HEK293 (cell line): ENCODE results near the gene CIRBP.

Source experiments
- CTCF ChIA-PET: fragments of 350-600 bp; formaldehyde crosslinking; extraction: SDS; loops from one replicate; lab custom pipeline; 2021; ENCODE audit warnings: antibody characterized with exemption; lab: Yijun Ruan, JAX
- POLR2A ChIA-PET: fragments of 300-600 bp; formaldehyde crosslinking; extraction: SDS; loops from one replicate; lab custom pipeline; 2020; ENCODE audit warnings: antibody characterized with exemption, inconsistent platforms; lab: Yijun Ruan, JAX
- H3K27ac ChIP-seq: fragments of 200-500 bp; sonication (Bioruptor generic); 2 replicates; pipeline ENCODE4 v1.5.1; 2014; ENCODE audit warnings: low read depth, low read length, control low read depth, inconsistent platforms; ENCODE audit errors: extremely low read depth
- H3K36me3 ChIP-seq, 2 experiments: fragments of 200-500 bp in 1 of 2; sonication (Bioruptor generic) in 1 of 2; 1 replicate in 1 of 2; 2 replicates in 1 of 2; pipeline ENCODE4 v1.5.1; 2014 to 2017; ENCODE audit warnings: inconsistent platforms in 2 of 2, low read length in 2 of 2; ENCODE audit not compliant: control insufficient read depth in 2 of 2, insufficient read depth in 1 of 2
- H3K4me1 ChIP-seq: fragments of 200-500 bp; sonication (Bioruptor generic); 2 replicates; pipeline ENCODE4 v1.5.1; 2014; ENCODE audit warnings: mild to moderate bottlenecking, low read length, inconsistent platforms; ENCODE audit not compliant: control insufficient read depth, insufficient read depth
- H3K4me3 ChIP-seq: 2 replicates; pipeline ENCODE4 v1.5.1; 2011; ENCODE audit warnings: low read depth, mild to moderate bottlenecking, control low read depth, low read length, moderate library complexity
- H3K9me3 ChIP-seq: fragments of 200-500 bp; sonication (Bioruptor generic); 2 replicates; pipeline ENCODE4 v1.5.1; 2014; ENCODE audit warnings: low read depth, low read length, inconsistent platforms; ENCODE audit not compliant: control insufficient read depth, insufficient read depth
- GFI1B ChIP-seq: fragments of 450-650 bp; formaldehyde crosslinking; IDR thresholded peaks from 2 replicates; pipeline ENCODE4 v1.5.1; 2016; ENCODE audit warnings: missing biosample characterization, missing genetic modification characterization
- GLIS2 ChIP-seq: fragments of 450-650 bp; formaldehyde crosslinking; IDR thresholded peaks from 2 replicates; pipeline ENCODE4 v1.5.1; 2016; ENCODE audit warnings: missing biosample characterization, missing genetic modification characterization
- KLF16 ChIP-seq: fragments of 450-650 bp; formaldehyde crosslinking; IDR thresholded peaks from 2 replicates; pipeline ENCODE4 v1.5.1; 2017; ENCODE audit warnings: missing biosample characterization, missing genetic modification characterization
- MEIS1 ChIP-seq: sonication (generic); formaldehyde crosslinking; IDR thresholded peaks from 2 replicates; pipeline ENCODE4 v1.8.1; 2022; ENCODE audit warnings: missing genetic modification reagents, mild to moderate bottlenecking, borderline replicate concordance
- OSR2 ChIP-seq: fragments of 450-650 bp; formaldehyde crosslinking; IDR thresholded peaks from 2 replicates; pipeline ENCODE4 v1.5.1; 2016; ENCODE audit warnings: missing biosample characterization, missing genetic modification characterization
- OVOL3 ChIP-seq: fragments of 450-650 bp; formaldehyde crosslinking; IDR thresholded peaks from 2 replicates; pipeline ENCODE4 v1.5.1; 2016; ENCODE audit warnings: missing biosample characterization, missing genetic modification characterization
- SP7 ChIP-seq: fragments of 450-650 bp; formaldehyde crosslinking; IDR thresholded peaks from 2 replicates; pipeline ENCODE4 v1.5.1; 2016; ENCODE audit warnings: missing biosample characterization, missing genetic modification characterization
- ZBTB20 ChIP-seq: fragments of 450-650 bp; formaldehyde crosslinking; IDR thresholded peaks from 2 replicates; pipeline ENCODE4 v1.5.1; 2016; ENCODE audit warnings: missing biosample characterization, missing genetic modification characterization
- ZBTB21 ChIP-seq: fragments of 450-650 bp; formaldehyde crosslinking; IDR thresholded peaks from 2 replicates; pipeline ENCODE4 v1.5.1; 2017; ENCODE audit warnings: missing biosample characterization, missing genetic modification characterization
- ZEB2 ChIP-seq: fragments of 450-650 bp; formaldehyde crosslinking; IDR thresholded peaks from 2 replicates; pipeline ENCODE4 v1.5.1; 2016; ENCODE audit warnings: missing biosample characterization, missing genetic modification characterization
- ZFHX2 ChIP-seq: fragments of 450-650 bp; formaldehyde crosslinking; conservative IDR thresholded peaks from 2 replicates; pipeline ENCODE4 v1.5.1; 2016; ENCODE audit warnings: missing biosample characterization, missing genetic modification characterization
- ZFP37 ChIP-seq: fragments of 450-650 bp; formaldehyde crosslinking; IDR thresholded peaks from 2 replicates; pipeline ENCODE4 v1.5.1; 2016; ENCODE audit warnings: missing biosample characterization, missing genetic modification characterization
- ZFP69B ChIP-seq: fragments of 450-650 bp; formaldehyde crosslinking; IDR thresholded peaks from 2 replicates; pipeline ENCODE4 v1.5.1; 2016; ENCODE audit warnings: missing biosample characterization, missing genetic modification characterization
- ZNF114 ChIP-seq: fragments of 450-650 bp; formaldehyde crosslinking; IDR thresholded peaks from 2 replicates; pipeline ENCODE4 v1.5.0; 2017; ENCODE audit warnings: missing biosample characterization, missing genetic modification characterization
- ZNF133 ChIP-seq: fragments of 450-650 bp; formaldehyde crosslinking; IDR thresholded peaks from 2 replicates; pipeline ENCODE4 v1.5.1; 2016; ENCODE audit warnings: missing biosample characterization, missing genetic modification characterization
- ZNF140 ChIP-seq: fragments of 450-650 bp; formaldehyde crosslinking; IDR thresholded peaks from 2 replicates; pipeline ENCODE4 v1.5.1; 2016; ENCODE audit warnings: missing biosample characterization, missing genetic modification characterization
- ZNF341 ChIP-seq: fragments of 450-650 bp; formaldehyde crosslinking; IDR thresholded peaks from 2 replicates; pipeline ENCODE4; 2016; ENCODE audit warnings: low read depth, missing biosample characterization, missing genetic modification characterization
- ZNF366 ChIP-seq: fragments of 450-650 bp; formaldehyde crosslinking; conservative IDR thresholded peaks from 2 replicates; pipeline ENCODE4 v1.5.1; 2016; ENCODE audit warnings: missing biosample characterization, missing genetic modification characterization
- ZNF426 ChIP-seq: fragments of 450-650 bp; formaldehyde crosslinking; IDR thresholded peaks from 2 replicates; pipeline ENCODE4 v1.5.1; 2017; ENCODE audit warnings: missing biosample characterization, missing genetic modification characterization, mild to moderate bottlenecking, inconsistent platforms, moderate library complexity
- ZNF48 ChIP-seq: fragments of 450-650 bp; formaldehyde crosslinking; IDR thresholded peaks from 2 replicates; pipeline ENCODE4 v1.5.1; 2016; ENCODE audit warnings: missing biosample characterization, missing genetic modification characterization
- ZNF548 ChIP-seq: fragments of 450-650 bp; formaldehyde crosslinking; IDR thresholded peaks from 2 replicates; pipeline ENCODE4 v1.5.1; 2016; ENCODE audit warnings: missing biosample characterization, missing genetic modification characterization
- ZNF558 ChIP-seq: fragments of 450-650 bp; formaldehyde crosslinking; IDR thresholded peaks from 2 replicates; pipeline ENCODE4 v1.5.1; 2016; ENCODE audit warnings: missing biosample characterization, missing genetic modification characterization
- ZNF561 ChIP-seq: fragments of 450-650 bp; IDR thresholded peaks from 2 replicates; pipeline ENCODE4 v1.5.1; 2018; ENCODE audit warnings: missing biosample characterization, missing genetic modification characterization, borderline replicate concordance
- ZNF76 ChIP-seq: fragments of 450-650 bp; formaldehyde crosslinking; IDR thresholded peaks from 2 replicates; pipeline ENCODE4; 2016; ENCODE audit warnings: low read depth, missing biosample characterization, missing genetic modification characterization, borderline replicate concordance
- ZSCAN23 ChIP-seq: fragments of 450-650 bp; formaldehyde crosslinking; IDR thresholded peaks from 2 replicates; pipeline ENCODE4 v1.5.1; 2016; ENCODE audit warnings: missing biosample characterization, missing genetic modification characterization
- ZSCAN30 ChIP-seq: fragments of 450-650 bp; IDR thresholded peaks from 2 replicates; pipeline ENCODE4 v1.5.1; 2018; ENCODE audit warnings: missing biosample characterization, mild to moderate bottlenecking, missing genetic modification characterization, moderate library complexity
- ZXDB ChIP-seq: fragments of 450-650 bp; formaldehyde crosslinking; IDR thresholded peaks from 2 replicates; pipeline ENCODE4 v1.5.1; 2016; ENCODE audit warnings: missing biosample characterization, missing genetic modification characterization
- TF ChIP-seq, protein P1 (sequence below): fragments of 450-650 bp; formaldehyde crosslinking; IDR thresholded peaks from 2 replicates; pipeline ENCODE4 v1.5.0; 2017; ENCODE audit warnings: missing biosample characterization, missing genetic modification characterization, borderline replicate concordance
- TF ChIP-seq, protein P2 (sequence below): fragments of 450-650 bp; formaldehyde crosslinking; IDR thresholded peaks from 2 replicates; pipeline ENCODE4 v1.5.1; 2016; ENCODE audit warnings: missing biosample characterization, missing genetic modification characterization
- TF ChIP-seq, protein P3 (sequence below): fragments of 450-650 bp; formaldehyde crosslinking; IDR thresholded peaks from 2 replicates; pipeline ENCODE4 v1.5.1; 2016; ENCODE audit warnings: missing biosample characterization, missing genetic modification characterization
- TF ChIP-seq, protein P4 (sequence below): fragments of 450-650 bp; formaldehyde crosslinking; IDR thresholded peaks from 2 replicates; pipeline ENCODE4 v1.5.1; 2016; ENCODE audit warnings: missing biosample characterization, missing genetic modification characterization

The CIRBP gene

DNA sequence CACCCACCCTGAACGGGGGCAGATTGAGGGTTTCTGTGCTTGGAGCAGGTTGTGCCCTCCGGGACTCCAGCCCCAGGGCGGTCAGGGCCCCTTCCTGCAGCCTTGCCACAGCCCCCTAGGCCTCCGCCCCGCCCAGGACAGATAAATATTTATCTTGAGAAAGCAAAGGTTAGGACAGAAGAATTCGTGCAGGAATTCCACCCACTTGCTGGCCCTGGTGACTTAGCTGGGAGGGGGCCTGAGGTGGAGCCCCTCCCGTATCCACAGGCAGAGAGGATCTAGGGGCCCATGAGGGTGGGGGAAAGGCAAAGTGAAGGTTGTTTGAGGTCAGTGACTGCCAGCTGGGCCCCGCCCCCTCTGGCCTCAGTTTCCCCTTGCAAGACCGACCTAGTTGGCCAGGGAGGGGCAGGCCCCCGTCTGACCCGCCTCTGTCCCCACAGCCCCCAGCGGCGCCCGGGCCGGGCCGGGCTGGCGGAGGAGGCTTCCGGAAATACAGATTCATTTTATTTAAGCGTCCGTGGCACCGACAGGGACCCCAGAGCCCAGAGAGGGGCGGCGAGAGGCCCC is 15.5 kb upstream of the CIRBP start:
- H3K4me3 ChIP-seq, result peak overlapping the region; percentile 92
- H3K27ac ChIP-seq, result peak overlapping the region; percentile 100
- ChIA-PET CTCF (interaction anchor here (0.6 to 2.7 kb wide), 4 partner anchors 10 to 626 kb away, joined by 3 to 13 read pairs (median 12); partner anchors contain the start of gene CIRBP), POLR2A (interaction anchor here (0.5 to 10.8 kb wide), 13 partner anchors 8 to 252 kb away, joined by 3 to 407 read pairs (median 5); partner anchors contain the start of genes ATP5F1D, CIRBP and FAM174C)
- H3K4me1 ChIP-seq, result peaks cover 16% of the 10 kb centered on the region
- no peaks in the 10 kb centered on the region for H3K9me3 ChIP-seq
- H3K36me3 ChIP-seq, result peaks cover 21 to 58% of the 10 kb centered on the region in 2 experiments
- TF ChIP-seq, protein P1, sequence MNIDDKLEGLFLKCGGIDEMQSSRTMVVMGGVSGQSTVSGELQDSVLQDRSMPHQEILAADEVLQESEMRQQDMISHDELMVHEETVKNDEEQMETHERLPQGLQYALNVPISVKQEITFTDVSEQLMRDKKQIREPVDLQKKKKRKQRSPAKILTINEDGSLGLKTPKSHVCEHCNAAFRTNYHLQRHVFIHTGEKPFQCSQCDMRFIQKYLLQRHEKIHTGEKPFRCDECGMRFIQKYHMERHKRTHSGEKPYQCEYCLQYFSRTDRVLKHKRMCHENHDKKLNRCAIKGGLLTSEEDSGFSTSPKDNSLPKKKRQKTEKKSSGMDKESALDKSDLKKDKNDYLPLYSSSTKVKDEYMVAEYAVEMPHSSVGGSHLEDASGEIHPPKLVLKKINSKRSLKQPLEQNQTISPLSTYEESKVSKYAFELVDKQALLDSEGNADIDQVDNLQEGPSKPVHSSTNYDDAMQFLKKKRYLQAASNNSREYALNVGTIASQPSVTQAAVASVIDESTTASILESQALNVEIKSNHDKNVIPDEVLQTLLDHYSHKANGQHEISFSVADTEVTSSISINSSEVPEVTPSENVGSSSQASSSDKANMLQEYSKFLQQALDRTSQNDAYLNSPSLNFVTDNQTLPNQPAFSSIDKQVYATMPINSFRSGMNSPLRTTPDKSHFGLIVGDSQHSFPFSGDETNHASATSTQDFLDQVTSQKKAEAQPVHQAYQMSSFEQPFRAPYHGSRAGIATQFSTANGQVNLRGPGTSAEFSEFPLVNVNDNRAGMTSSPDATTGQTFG (tag by site-specific recombination), result no peak
- TF ChIP-seq ZXDB (tag by site-specific recombination), result no peak
- TF ChIP-seq GLIS2, result no peak; the same call in 1 of the 2 replicates
- TF ChIP-seq, protein P2, sequence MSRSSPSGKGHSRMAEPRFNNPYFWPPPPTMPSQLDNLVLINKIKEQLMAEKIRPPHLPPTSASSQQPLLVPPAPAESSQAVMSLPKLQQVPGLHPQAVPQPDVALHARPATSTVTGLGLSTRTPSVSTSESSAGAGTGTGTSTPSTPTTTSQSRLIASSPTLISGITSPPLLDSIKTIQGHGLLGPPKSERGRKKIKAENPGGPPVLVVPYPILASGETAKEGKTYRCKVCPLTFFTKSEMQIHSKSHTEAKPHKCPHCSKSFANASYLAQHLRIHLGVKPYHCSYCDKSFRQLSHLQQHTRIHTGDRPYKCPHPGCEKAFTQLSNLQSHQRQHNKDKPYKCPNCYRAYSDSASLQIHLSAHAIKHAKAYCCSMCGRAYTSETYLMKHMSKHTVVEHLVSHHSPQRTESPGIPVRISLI, result no peak
- TF ChIP-seq OVOL3 (tag by site-specific recombination), result no peak
- no peak for TF ChIP-seq ZFP37 (tag by site-specific recombination)
- no peak for TF ChIP-seq ZNF114 (tag by site-specific recombination)
- no peak for TF ChIP-seq ZFP69B (tag by site-specific recombination)
- TF ChIP-seq SP7, result 0 out of 2 replicates have a peak, but pooled peaks have one; percentile 4
- no peak for TF ChIP-seq ZNF76 (tag by site-specific recombination)
- no peak for TF ChIP-seq OSR2 (tag by site-specific recombination)
- TF ChIP-seq ZNF558, result no peak
- TF ChIP-seq KLF16 (tag by site-specific recombination), result no peak; the same call in 1 of the 2 replicates
- no peak for TF ChIP-seq ZNF133 (tag by site-specific recombination)
- no peak for TF ChIP-seq ZBTB21 (tag by site-specific recombination)
- TF ChIP-seq ZNF561 (tag by site-specific recombination), result no peak
- TF ChIP-seq ZFHX2 (tag by site-specific recombination), result peak; percentile 32; the same call in 1 of the 2 replicates
- peak; percentile 15; the same call in 1 of the 2 replicates for TF ChIP-seq ZEB2
- no peak for TF ChIP-seq MEIS1 (CRISPR knock-in tag)
- no peak for TF ChIP-seq ZSCAN23 (tag by site-specific recombination)
- no peak for TF ChIP-seq ZBTB20 (tag by site-specific recombination)
- TF ChIP-seq ZNF140 (tag by site-specific recombination), result no peak
- no peak for TF ChIP-seq ZSCAN30 (tag by site-specific recombination)
- TF ChIP-seq ZNF366 (tag by site-specific recombination), result no peak
- 0 out of 2 replicates have a peak, but pooled peaks have one; percentile 24 for TF ChIP-seq ZNF341
- no peak for TF ChIP-seq GFI1B (tag by site-specific recombination)
- TF ChIP-seq, protein P3, sequence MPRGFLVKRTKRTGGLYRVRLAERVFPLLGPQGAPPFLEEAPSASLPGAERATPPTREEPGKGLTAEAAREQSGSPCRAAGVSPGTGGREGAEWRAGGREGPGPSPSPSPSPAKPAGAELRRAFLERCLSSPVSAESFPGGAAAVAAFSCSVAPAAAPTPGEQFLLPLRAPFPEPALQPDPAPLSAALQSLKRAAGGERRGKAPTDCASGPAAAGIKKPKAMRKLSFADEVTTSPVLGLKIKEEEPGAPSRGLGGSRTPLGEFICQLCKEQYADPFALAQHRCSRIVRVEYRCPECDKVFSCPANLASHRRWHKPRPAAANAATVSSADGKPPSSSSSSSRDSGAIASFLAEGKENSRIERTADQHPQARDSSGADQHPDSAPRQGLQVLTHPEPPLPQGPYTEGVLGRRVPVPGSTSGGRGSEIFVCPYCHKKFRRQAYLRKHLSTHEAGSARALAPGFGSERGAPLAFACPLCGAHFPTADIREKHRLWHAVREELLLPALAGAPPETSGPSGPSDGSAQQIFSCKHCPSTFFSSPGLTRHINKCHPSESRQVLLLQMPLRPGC (tag by site-specific recombination), result 0 out of 2 replicates have a peak, but pooled peaks have one; percentile 5
- no peak for TF ChIP-seq ZNF48
- TF ChIP-seq ZNF548 (tag by site-specific recombination), result no peak
- no peak for TF ChIP-seq ZNF426 (tag by site-specific recombination)
- TF ChIP-seq, protein P4, sequence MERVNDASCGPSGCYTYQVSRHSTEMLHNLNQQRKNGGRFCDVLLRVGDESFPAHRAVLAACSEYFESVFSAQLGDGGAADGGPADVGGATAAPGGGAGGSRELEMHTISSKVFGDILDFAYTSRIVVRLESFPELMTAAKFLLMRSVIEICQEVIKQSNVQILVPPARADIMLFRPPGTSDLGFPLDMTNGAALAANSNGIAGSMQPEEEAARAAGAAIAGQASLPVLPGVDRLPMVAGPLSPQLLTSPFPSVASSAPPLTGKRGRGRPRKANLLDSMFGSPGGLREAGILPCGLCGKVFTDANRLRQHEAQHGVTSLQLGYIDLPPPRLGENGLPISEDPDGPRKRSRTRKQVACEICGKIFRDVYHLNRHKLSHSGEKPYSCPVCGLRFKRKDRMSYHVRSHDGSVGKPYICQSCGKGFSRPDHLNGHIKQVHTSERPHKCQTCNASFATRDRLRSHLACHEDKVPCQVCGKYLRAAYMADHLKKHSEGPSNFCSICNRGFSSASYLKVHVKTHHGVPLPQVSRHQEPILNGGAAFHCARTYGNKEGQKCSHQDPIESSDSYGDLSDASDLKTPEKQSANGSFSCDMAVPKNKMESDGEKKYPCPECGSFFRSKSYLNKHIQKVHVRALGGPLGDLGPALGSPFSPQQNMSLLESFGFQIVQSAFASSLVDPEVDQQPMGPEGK, result peak; percentile 63
